ENCODE data around the gene TSC22D2. TPM values are rescaled to one million over a fixed set of nuclear protein-coding genes. Genes with fewer than 3 reads are reported as not detected.

TSC22D2 gene
- 10 to 100 TPM; 12.5 to 15.9 (median 14.6) TPM for total RNA-seq

- Histone ChIP-seq H3K4me3 (peak within 1 kb of the TSS; percentile 88 to 92 (median 91)), H3K9me3 (no peaks in the 10 kb centered on the region), H3K4me1 (peaks cover 0 to 33% (median 7%) of the 10 kb centered on the region in 4 donors), H3K27ac (peak within 1 kb of the TSS; percentile 99 to 100 (median 100)), H3K27me3 (no peaks in the 10 kb centered on the region), H3K36me3 (no peaks in the 10 kb centered on the region)
- TF ChIP-seq CTCF (IDR thresholded peaks at IDR 0.05) (peak in 4 of 5 experiments; percentile 7 to 71 (median 38)), EP300 (IDR thresholded peaks at IDR 0.05) (peak; percentile 3 to 98), POLR2A (IDR thresholded peaks at IDR 0.05) (peak; percentile 98 to 99)
- DNase-seq (ENCODE audit: low spot score in 2 of 2), result peak; percentile 93 to 94
- WGBS, 2 donors, result 0 to 1% methylated on average over 67 to 83 of the region's 102 CpGs
Measured at GRCh38 chr3:150408221-150409124, at the start of gene TSC22D2. Gene TSC22D2 (plus strand): TSS chr3:150408298. CDS start chr3:150409351, 1,053 bp downstream.

- no peaks in the 10 kb centered on the region for H3K9me3 ChIP-seq
- TF ChIP-seq CTCF (IDR thresholded peaks at IDR 0.05), result no peak
- no peak for TF ChIP-seq EP300 (IDR thresholded peaks at IDR 0.05)
- TF ChIP-seq POLR2A (IDR thresholded peaks at IDR 0.05), result no peak
- H3K36me3 ChIP-seq, result no peaks in the 10 kb centered on the region
- H3K4me3 ChIP-seq, result no peak overlapping the region
- H3K27ac ChIP-seq, result no peak overlapping the region
- no peaks in the 10 kb centered on the region for H3K4me1 ChIP-seq
- whole genome bisulfite sequencing, 2 donors, result 68 to 75% methylated on average over 2 of the region's 2 CpGs
- no peak for DNase-seq (ENCODE audit: low spot score in 2 of 2)
- no peaks in the 10 kb centered on the region for H3K27me3 ChIP-seq
Measured at GRCh38 chr3:150359381-150359780, 48.7 kb upstream of the TSC22D2 start.

- WGBS, 2 donors, result 91 to 96% methylated on average over 3 of the region's 3 CpGs
- no peaks in the 10 kb centered on the region for H3K9me3 ChIP-seq
- H3K27me3 ChIP-seq, result no peaks in the 10 kb centered on the region
- no peak overlapping the region for H3K27ac ChIP-seq
- no peak for DNase-seq (ENCODE audit: low spot score in 2 of 2)
- no peaks in the 10 kb centered on the region for H3K4me1 ChIP-seq
- TF ChIP-seq EP300 (IDR thresholded peaks at IDR 0.05) (no peak), CTCF (IDR thresholded peaks at IDR 0.05) (no peak), POLR2A (IDR thresholded peaks at IDR 0.05) (no peak)
- no peak overlapping the region for H3K4me3 ChIP-seq
- H3K36me3 ChIP-seq, result no peaks in the 10 kb centered on the region
Measured at GRCh38 chr3:150360966-150361365, 47.1 kb upstream of the TSC22D2 start.

GRCh38 chr3:150362515-150363302, 45.4 kb upstream of the TSC22D2 start:
- Histone ChIP-seq H3K4me3 (no peak overlapping the region), H3K9me3 (no peaks in the 10 kb centered on the region), H3K36me3 (no peaks in the 10 kb centered on the region), H3K27ac (no peak overlapping the region), H3K27me3 (no peaks in the 10 kb centered on the region), H3K4me1 (no peaks in the 10 kb centered on the region)
- DNase-seq (ENCODE audit: low spot score in 2 of 2), result no peak
- 93 to 95% methylated on average over 2 of the region's 2 CpGs for WGBS, 2 donors
- TF ChIP-seq EP300 (IDR thresholded peaks at IDR 0.05) (no peak), POLR2A (IDR thresholded peaks at IDR 0.05) (no peak), CTCF (IDR thresholded peaks at IDR 0.05) (no peak)

Data from tibial nerve (tissue), 4 donors.